H1 (cell line): ENCODE data around the gene CCSAP. TPM values are rescaled to one million over a fixed set of nuclear protein-coding genes. Genes with fewer than 3 reads are reported as not detected.

Source experiments
- ASH2L ChIP-seq: fragments of 200-600, 300-600 bp; sonication (generic); IDR thresholded peaks from one replicate; pipeline ENCODE4 v1.7.1; 2017; ENCODE audit warnings: low read length
- BCL11A ChIP-seq, 2 experiments: IDR thresholded peaks; one replicate each; pipeline ENCODE4 v1.6.1; 2011; ENCODE audit warnings: low read depth in 2 of 2, low read length in 2 of 2, mild to moderate bottlenecking in 2 of 2
- CHD1 ChIP-seq: IDR thresholded peaks from 2 replicates; pipeline ENCODE4 v1.6.1; 2012; ENCODE audit warnings: low read depth, low read length, improper control_type of control experiment
- CHD2 ChIP-seq: IDR thresholded peaks from 2 replicates; pipeline ENCODE4 v1.6.1; 2012; ENCODE audit warnings: low read length, improper control_type of control experiment
- CREB1 ChIP-seq: IDR thresholded peaks from 2 replicates; pipeline ENCODE4 v1.6.1; 2012; ENCODE audit warnings: inconsistent platforms
- EP300 ChIP-seq, 2 experiments: IDR thresholded peaks; 1 replicate in 1 of 2; 2 replicates in 1 of 2; pipeline ENCODE4 v1.6.1; 2011 to 2012; ENCODE audit warnings: low read depth in 2 of 2, low read length in 2 of 2, mild to moderate bottlenecking in 2 of 2, borderline replicate concordance in 1 of 2, inconsistent platforms in 1 of 2, moderate library complexity in 1 of 2
- GABPA ChIP-seq: IDR thresholded peaks from 2 replicates; pipeline ENCODE4 v1.6.1; 2011; ENCODE audit warnings: mild to moderate bottlenecking, low read length, moderate library complexity, borderline replicate concordance; ENCODE audit not compliant: insufficient read depth
- HDAC6 ChIP-seq: IDR thresholded peaks from one replicate; pipeline ENCODE4 v1.7.1; 2012; ENCODE audit warnings: low read depth, mild to moderate bottlenecking, inconsistent platforms, low read length, moderate library complexity
- MAFK ChIP-seq: IDR thresholded peaks from 2 replicates; pipeline ENCODE4 v1.6.1; 2012; ENCODE audit warnings: low read depth, mild to moderate bottlenecking, improper control_type of control experiment, low read length
- PHF8 ChIP-seq: fragments of 200-600 bp; sonication (generic); conservative IDR thresholded peaks from 2 replicates; pipeline ENCODE4 v1.7.1; 2012; ENCODE audit warnings: low read depth, mild to moderate bottlenecking, inconsistent platforms, low read length, moderate library complexity
- POLR2A ChIP-seq, 2 experiments: IDR thresholded peaks; 1 replicate in 1 of 2; 2 replicates in 1 of 2; pipeline ENCODE4 v1.6.1; 2011; ENCODE audit warnings: low read depth in 2 of 2, low read length in 2 of 2, mild to moderate bottlenecking in 2 of 2; ENCODE audit errors: control extremely low read depth in 1 of 2
- RAD21 ChIP-seq, 2 experiments: IDR thresholded peaks in 1 of 2; conservative IDR thresholded peaks in 1 of 2; 2 replicates each; pipeline ENCODE4 v1.6.1; 2011; ENCODE audit warnings: low read depth in 2 of 2, low read length in 2 of 2, improper control_type of control experiment in 1 of 2, inconsistent platforms in 1 of 2, mild to moderate bottlenecking in 1 of 2, moderate library complexity in 1 of 2
- RBBP5 ChIP-seq: IDR thresholded peaks from 2 replicates; pipeline ENCODE4 v1.7.1; 2012; ENCODE audit warnings: low read depth, mild to moderate bottlenecking, inconsistent platforms, low read length, moderate library complexity, borderline replicate concordance
- RFX5 ChIP-seq: IDR thresholded peaks from 2 replicates; pipeline ENCODE4 v1.6.1; 2011; ENCODE audit warnings: low read depth, low read length, improper control_type of control experiment, borderline replicate concordance
- SAP30 ChIP-seq: fragments of 300-600 bp; sonication (generic); IDR thresholded peaks from 2 replicates; pipeline ENCODE4 v1.7.1; 2012; ENCODE audit warnings: low read length, moderate library complexity, mild to moderate bottlenecking, inconsistent platforms; ENCODE audit not compliant: insufficient read depth, insufficient replicate concordance
- SIN3A ChIP-seq, 2 experiments: IDR thresholded peaks in 1 of 2; conservative IDR thresholded peaks in 1 of 2; 2 replicates each; pipeline ENCODE4 v1.6.1; 2011 to 2012; ENCODE audit warnings: low read length in 2 of 2, improper control_type of control experiment in 1 of 2, low read depth in 1 of 2, mild to moderate bottlenecking in 1 of 2
- SP1 ChIP-seq: IDR thresholded peaks from 2 replicates; pipeline ENCODE4 v1.6.1; 2011; ENCODE audit warnings: low read depth, low read length
- SRF ChIP-seq: IDR thresholded peaks from 2 replicates; pipeline ENCODE4 v1.6.1; 2011; ENCODE audit warnings: mild to moderate bottlenecking, low read depth, low read length, moderate library complexity
- SUZ12 ChIP-seq: fragments of 200-600 bp; sonication (generic); IDR thresholded peaks from 2 replicates; pipeline ENCODE4 v1.6.1; 2012; ENCODE audit warnings: mild to moderate bottlenecking, inconsistent platforms, low read length, moderate library complexity, mixed read lengths
- TAF1 ChIP-seq: IDR thresholded peaks from 2 replicates; pipeline ENCODE4 v1.6.1; 2011; ENCODE audit warnings: mild to moderate bottlenecking, low read depth, low read length
- TAF7 ChIP-seq: optimal IDR thresholded peaks from 2 replicates; pipeline ENCODE3; 2011; ENCODE audit warnings: low read depth, mild to moderate bottlenecking, inconsistent platforms, low read length, moderate library complexity, borderline replicate concordance
- polyA plus RNA-seq, 7 experiments: library from polyadenylated mRNA; depleted of rRNA in 3 of 7; stranded (reverse) in 5 of 7; unstranded in 2 of 7; fragments of >200 nt in 5 of 7; fragments of 200-250 nt in 2 of 7; gene quantifications; 1 replicate in 5 of 7; 2 replicates in 1 of 7; 4 replicates in 1 of 7; pipeline versions ENCODE4 v1.2.1 to v1.2.3, GENCODE V29; 2011 to 2013; ENCODE audit warnings: missing spikeins in 2 of 7, mixed read lengths in 2 of 7
- total RNA-seq: library from RNA; stranded (reverse); fragmentation: NEBNext Ultra II Directional; extraction: Animal tissue kit (Norgen Biotek cat#: 25700); gene quantifications from 2 replicates; pipeline ENCODE4 v1.2.1, GENCODE V29; 2021
- TF ChIP-seq, protein P1 (sequence below): IDR thresholded peaks from 2 replicates; pipeline ENCODE4 v1.6.1; 2012; ENCODE audit warnings: inconsistent platforms

The CCSAP gene
- total and polyA plus RNA-seq, 2 of the 8 experiments (the other 6 are each of a cell fraction or from before 2014, with no cell fraction given) = 3.5 to 17.2 TPM

DNA sequence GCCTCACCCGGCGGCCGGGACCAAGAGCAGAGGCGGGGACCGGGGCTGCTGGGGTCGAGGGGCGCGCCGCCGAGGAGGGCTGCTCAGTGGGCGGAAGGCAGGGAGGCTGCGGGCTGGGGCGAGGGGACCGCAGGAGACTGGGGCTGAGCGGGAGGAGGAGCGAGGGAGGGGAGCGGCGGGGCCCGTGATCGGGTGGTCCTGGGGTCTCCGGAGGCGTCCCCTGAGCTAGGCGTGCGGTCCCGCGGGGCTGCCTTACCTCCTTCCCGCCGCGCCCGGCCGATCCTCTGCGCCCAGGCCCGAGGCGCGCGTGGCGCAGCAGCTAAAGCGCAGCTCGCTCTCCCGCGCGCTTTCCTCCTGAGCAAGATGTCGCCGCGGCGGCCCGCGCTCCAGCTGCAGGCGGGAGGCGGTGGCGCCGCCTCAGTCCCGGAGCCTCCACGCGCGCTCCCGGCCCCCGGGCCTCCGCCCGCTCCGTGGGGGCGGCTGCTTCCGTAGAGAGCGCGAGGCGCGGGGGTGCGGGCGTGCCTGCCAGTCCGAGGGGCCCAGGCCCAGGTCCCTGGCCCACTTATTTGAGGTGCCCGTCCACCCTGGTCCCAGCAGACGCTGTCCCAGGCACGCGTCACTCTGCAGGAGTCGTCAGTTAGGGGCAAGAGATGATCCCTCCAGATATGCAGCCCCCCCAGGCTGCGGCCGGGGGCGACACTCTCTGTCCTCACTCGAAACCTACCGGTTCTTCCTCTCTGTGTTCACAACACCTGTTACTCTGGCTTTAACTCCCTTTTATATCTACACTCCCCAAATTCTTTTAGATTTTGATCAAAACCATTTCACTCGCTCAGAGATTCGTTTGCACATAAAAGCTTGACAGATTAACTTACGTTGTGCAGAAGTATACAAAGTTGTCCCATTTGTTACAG, at the start of gene CCSAP (continued):
- TF ChIP-seq, protein P1, sequence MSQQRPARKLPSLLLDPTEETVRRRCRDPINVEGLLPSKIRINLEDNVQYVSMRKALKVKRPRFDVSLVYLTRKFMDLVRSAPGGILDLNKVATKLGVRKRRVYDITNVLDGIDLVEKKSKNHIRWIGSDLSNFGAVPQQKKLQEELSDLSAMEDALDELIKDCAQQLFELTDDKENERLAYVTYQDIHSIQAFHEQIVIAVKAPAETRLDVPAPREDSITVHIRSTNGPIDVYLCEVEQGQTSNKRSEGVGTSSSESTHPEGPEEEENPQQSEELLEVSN = peak; percentile 57
- TF ChIP-seq SIN3A (conservative IDR thresholded peaks at IDR 0.05 in 1 of 2, IDR thresholded peaks at IDR 0.05 in 1 of 2; ENCODE audit: low read depth in 1 of 2, low read length in 2 of 2) = 0 out of 4 replicates have a peak, but pooled peaks of 1 of the 2 experiments have one; percentile 16
- TF ChIP-seq CHD2 = no peak
- no peak for TF ChIP-seq GABPA
- no peak for TF ChIP-seq SRF
- no peak; the same call in 1 of the 2 replicates for TF ChIP-seq SUZ12
- TF ChIP-seq BCL11A (IDR thresholded peaks at IDR 0.05; ENCODE audit: low read depth in 2 of 2, low read length in 2 of 2) = no peak
- TF ChIP-seq TAF7 = peak; percentile 24
- no peak for TF ChIP-seq SP1
- peak in 1 of 2 experiments; percentile 65; a peak in 2 of 3 replicates for TF ChIP-seq POLR2A (IDR thresholded peaks at IDR 0.05; ENCODE audit: control extremely low read depth in 1 of 2, low read depth in 2 of 2, low read length in 2 of 2)
- TF ChIP-seq EP300 (IDR thresholded peaks at IDR 0.05; ENCODE audit: borderline replicate concordance in 1 of 2, low read depth in 2 of 2, low read length in 2 of 2) = no peak
- no peak for TF ChIP-seq RAD21 (IDR thresholded peaks at IDR 0.05 in 1 of 2, conservative IDR thresholded peaks at IDR 0.05 in 1 of 2; ENCODE audit: low read depth in 2 of 2, low read length in 2 of 2)
- TF ChIP-seq CREB1 = no peak
- no peak for TF ChIP-seq RFX5
- no peak for TF ChIP-seq MAFK
- TF ChIP-seq HDAC6 = no peak
- TF ChIP-seq SAP30 = no peak
- TF ChIP-seq TAF1 = peak; percentile 67
- TF ChIP-seq PHF8 = peak; percentile 58; the same call in 1 of the 2 replicates
- no peak for TF ChIP-seq RBBP5
- no peak for TF ChIP-seq CHD1
- peak; percentile 66 for TF ChIP-seq ASH2L
